Measurements from ENCODE around the gene SKIL.

SKIL gene

DNA sequence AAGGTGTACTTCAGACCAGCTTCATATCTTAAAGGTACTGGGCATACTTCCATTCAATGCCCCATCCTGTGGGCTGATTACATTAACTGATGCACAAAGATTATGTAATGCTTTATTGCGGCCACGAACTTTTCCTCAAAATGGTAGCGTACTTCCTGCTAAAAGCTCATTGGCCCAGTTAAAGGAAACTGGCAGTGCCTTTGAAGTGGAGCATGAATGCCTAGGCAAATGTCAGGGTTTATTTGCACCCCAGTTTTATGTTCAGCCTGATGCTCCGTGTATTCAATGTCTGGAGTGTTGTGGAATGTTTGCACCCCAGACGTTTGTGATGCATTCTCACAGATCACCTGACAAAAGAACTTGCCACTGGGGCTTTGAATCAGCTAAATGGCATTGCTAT, 3.4 kb downstream of the SKIL start:
- H3K27me3 ChIP-seq (ENCODE audit: control insufficient read depth in 5 of 5, insufficient read depth in 4 of 5, low read length in 5 of 5), result no peaks in the 10 kb centered on the region
- H3K9ac ChIP-seq (ENCODE audit: low read length in 5 of 5), result no peak overlapping the region
- H3K4me1 ChIP-seq (ENCODE audit: control insufficient read depth in 5 of 5, insufficient read depth in 5 of 5, low read length in 5 of 5), result peaks cover 0 to 42% (median 35%) of the 10 kb centered on the region in 5 donors
- peak overlapping the region in 1 of 5 donors; percentile 4 for H3K4me3 ChIP-seq (ENCODE audit: low read depth in 1 of 5, low read length in 5 of 5)
- peaks cover 0 to 12% (median 6%) of the 10 kb centered on the region in 5 donors for H3K36me3 ChIP-seq (ENCODE audit: control insufficient read depth in 5 of 5, insufficient read depth in 5 of 5, low read length in 5 of 5)
- no peak overlapping the region for H3K27ac ChIP-seq (ENCODE audit: low read depth, low read length)
- no peaks in the 10 kb centered on the region for H3K9me3 ChIP-seq (ENCODE audit: control insufficient read depth in 5 of 5, low read length in 5 of 5)

DNA sequence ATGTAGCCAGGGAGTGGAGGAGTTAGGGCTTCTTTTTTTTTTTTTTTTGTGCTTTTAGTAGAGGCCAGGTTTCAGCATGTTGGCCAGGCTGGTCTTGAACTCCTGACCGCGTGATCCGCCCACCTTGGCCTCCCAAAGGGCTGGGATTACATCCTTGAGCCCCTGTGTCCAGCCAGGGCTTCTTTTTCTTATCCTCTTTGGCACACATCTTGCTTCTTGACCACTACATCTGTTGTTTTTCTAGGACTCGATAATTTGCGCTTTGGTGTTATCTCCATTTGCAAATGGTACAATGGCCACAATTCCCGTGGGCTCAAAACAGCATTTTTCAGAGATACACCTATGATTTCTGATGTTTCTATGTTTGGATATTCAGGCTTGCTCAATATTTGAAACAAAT, 4.2 kb downstream of the SKIL start:
- H3K27me3 ChIP-seq (ENCODE audit: control insufficient read depth in 5 of 5, insufficient read depth in 4 of 5, low read length in 5 of 5), result no peaks in the 10 kb centered on the region
- H3K4me3 ChIP-seq (ENCODE audit: low read depth in 1 of 5, low read length in 5 of 5), result no peak overlapping the region
- no peak overlapping the region for H3K9ac ChIP-seq (ENCODE audit: low read length in 5 of 5)
- H3K9me3 ChIP-seq (ENCODE audit: control insufficient read depth in 5 of 5, low read length in 5 of 5), result no peaks in the 10 kb centered on the region
- no peak overlapping the region for H3K27ac ChIP-seq (ENCODE audit: low read depth, low read length)
- peaks cover 0 to 12% (median 6%) of the 10 kb centered on the region in 5 donors for H3K36me3 ChIP-seq (ENCODE audit: control insufficient read depth in 5 of 5, insufficient read depth in 5 of 5, low read length in 5 of 5)
- H3K4me1 ChIP-seq (ENCODE audit: control insufficient read depth in 5 of 5, insufficient read depth in 5 of 5, low read length in 5 of 5), result peaks cover 0 to 37% (median 31%) of the 10 kb centered on the region in 5 donors

DNA sequence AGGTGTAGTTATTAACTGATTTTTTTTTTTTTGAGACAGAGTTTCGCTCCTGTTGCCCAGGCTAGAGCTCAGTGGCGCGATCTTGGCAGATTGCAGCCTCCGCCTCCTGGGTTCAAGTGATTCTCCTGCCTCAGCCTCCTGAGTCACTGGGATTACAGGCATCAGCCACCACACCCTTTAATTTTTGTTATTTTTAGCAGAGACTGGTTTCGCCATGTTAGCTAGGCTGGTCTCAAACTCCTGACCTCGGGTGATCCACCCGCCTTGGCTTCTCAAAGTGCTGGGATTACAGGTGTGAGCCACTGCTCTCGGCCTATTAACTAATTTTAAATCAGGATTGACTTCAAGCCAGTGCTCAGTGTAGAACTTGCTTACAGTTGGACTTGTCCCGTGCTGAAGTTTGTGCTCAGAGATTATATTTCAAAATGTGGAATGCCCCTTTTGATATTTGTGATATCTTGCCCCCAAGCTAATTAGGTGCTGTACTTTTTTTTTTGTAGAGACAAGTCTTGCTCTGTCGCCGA, 6.0 kb downstream of the SKIL start:
- no peaks in the 10 kb centered on the region for H3K9me3 ChIP-seq (ENCODE audit: control insufficient read depth in 5 of 5, low read length in 5 of 5)
- no peak overlapping the region for H3K27ac ChIP-seq (ENCODE audit: low read depth, low read length)
- peaks cover 0 to 12% (median 6%) of the 10 kb centered on the region in 5 donors for H3K36me3 ChIP-seq (ENCODE audit: control insufficient read depth in 5 of 5, insufficient read depth in 5 of 5, low read length in 5 of 5)
- H3K27me3 ChIP-seq (ENCODE audit: control insufficient read depth in 5 of 5, insufficient read depth in 4 of 5, low read length in 5 of 5), result no peaks in the 10 kb centered on the region
- no peak overlapping the region for H3K9ac ChIP-seq (ENCODE audit: low read length in 5 of 5)
- no peak overlapping the region for H3K4me3 ChIP-seq (ENCODE audit: low read depth in 1 of 5, low read length in 5 of 5)
- H3K4me1 ChIP-seq (ENCODE audit: control insufficient read depth in 5 of 5, insufficient read depth in 5 of 5, low read length in 5 of 5), result peaks cover 0 to 37% (median 28%) of the 10 kb centered on the region in 5 donors

DNA sequence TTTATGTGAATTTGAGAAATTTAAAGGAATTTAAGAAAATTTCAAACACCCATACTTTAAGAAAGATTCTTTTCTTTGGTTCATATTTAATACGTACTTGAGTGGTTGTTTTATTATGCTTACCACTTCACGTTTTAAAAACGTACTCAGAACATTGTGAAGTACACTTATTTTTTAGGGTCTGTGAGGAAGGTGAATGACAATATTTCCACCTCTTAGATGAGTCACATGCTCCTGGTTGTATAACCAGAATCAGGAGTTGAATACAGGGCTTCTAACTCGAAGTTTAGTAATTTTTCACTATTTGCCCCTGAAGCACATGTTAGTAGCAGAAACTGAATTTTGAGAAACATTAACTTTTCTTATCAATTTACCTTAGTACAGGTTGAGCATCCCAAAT, 7.5 kb downstream of the SKIL start:
- Histone ChIP-seq H3K27ac (ENCODE audit: low read depth, low read length) (no peak overlapping the region), H3K36me3 (ENCODE audit: control insufficient read depth in 5 of 5, insufficient read depth in 5 of 5, low read length in 5 of 5) (peaks cover 0 to 12% (median 6%) of the 10 kb centered on the region in 5 donors), H3K27me3 (ENCODE audit: control insufficient read depth in 5 of 5, insufficient read depth in 4 of 5, low read length in 5 of 5) (no peaks in the 10 kb centered on the region), H3K9me3 (ENCODE audit: control insufficient read depth in 5 of 5, low read length in 5 of 5) (no peaks in the 10 kb centered on the region), H3K9ac (ENCODE audit: low read length in 5 of 5) (no peak overlapping the region), H3K4me3 (ENCODE audit: low read depth in 1 of 5, low read length in 5 of 5) (no peak overlapping the region), H3K4me1 (ENCODE audit: control insufficient read depth in 5 of 5, insufficient read depth in 5 of 5, low read length in 5 of 5) (peaks cover 0 to 34% (median 18%) of the 10 kb centered on the region in 5 donors)

DNA sequence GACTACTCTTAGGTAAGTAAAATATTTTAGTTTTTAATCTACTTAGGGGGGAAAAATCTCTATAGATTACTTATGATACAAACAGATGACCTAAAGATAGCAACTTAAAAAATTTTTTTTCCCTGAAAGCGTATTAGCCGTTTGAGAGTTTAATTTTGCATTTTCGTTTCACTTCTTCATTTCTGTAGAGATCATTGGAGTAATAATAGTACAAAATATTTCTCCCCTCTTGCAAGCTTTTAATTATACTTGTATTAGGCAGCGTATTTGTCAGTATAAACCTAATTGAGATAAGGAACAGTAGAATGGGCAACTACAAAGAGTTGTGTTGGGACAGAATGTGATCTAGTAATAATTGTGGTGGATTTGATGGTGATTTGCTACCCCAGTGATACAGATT, 10.3 kb downstream of the SKIL start:
- H3K4me3 ChIP-seq (ENCODE audit: low read depth in 1 of 5, low read length in 5 of 5), result no peak overlapping the region
- H3K9ac ChIP-seq (ENCODE audit: low read length in 5 of 5), result no peak overlapping the region
- H3K36me3 ChIP-seq (ENCODE audit: control insufficient read depth in 5 of 5, insufficient read depth in 5 of 5, low read length in 5 of 5), result peaks cover 0 to 9% (median 0%) of the 10 kb centered on the region in 5 donors
- H3K27me3 ChIP-seq (ENCODE audit: control insufficient read depth in 5 of 5, insufficient read depth in 4 of 5, low read length in 5 of 5), result no peaks in the 10 kb centered on the region
- peaks cover 0 to 24% (median 4%) of the 10 kb centered on the region in 5 donors for H3K4me1 ChIP-seq (ENCODE audit: control insufficient read depth in 5 of 5, insufficient read depth in 5 of 5, low read length in 5 of 5)
- no peak overlapping the region for H3K27ac ChIP-seq (ENCODE audit: low read depth, low read length)
- no peaks in the 10 kb centered on the region for H3K9me3 ChIP-seq (ENCODE audit: control insufficient read depth in 5 of 5, low read length in 5 of 5)

DNA sequence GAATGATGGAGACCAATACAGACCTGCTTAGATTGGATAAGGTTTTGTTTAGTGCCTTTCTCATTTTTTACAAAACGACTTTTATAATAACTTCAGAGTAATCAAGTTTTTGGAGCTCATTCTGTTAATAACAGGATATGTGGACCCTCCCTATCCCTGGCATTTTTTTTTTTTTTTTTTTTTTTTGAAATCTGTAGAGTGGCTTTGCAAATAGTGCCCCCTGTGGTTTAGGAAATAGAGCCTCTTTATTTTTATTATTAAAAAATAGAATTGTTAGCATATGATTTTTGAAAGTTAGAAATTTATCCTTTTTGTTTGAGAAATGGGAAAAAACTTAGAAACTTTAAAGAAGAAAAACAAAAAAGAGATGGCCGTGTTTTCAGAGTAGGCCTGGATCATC, 11.4 kb downstream of the SKIL start:
- Histone ChIP-seq H3K4me3 (ENCODE audit: low read depth in 1 of 5, low read length in 5 of 5) (no peak overlapping the region), H3K9ac (ENCODE audit: low read length in 5 of 5) (no peak overlapping the region), H3K4me1 (ENCODE audit: control insufficient read depth in 5 of 5, insufficient read depth in 5 of 5, low read length in 5 of 5) (peaks cover 0 to 24% (median 4%) of the 10 kb centered on the region in 5 donors), H3K36me3 (ENCODE audit: control insufficient read depth in 5 of 5, insufficient read depth in 5 of 5, low read length in 5 of 5) (peaks cover 0 to 4% (median 0%) of the 10 kb centered on the region in 5 donors), H3K9me3 (ENCODE audit: control insufficient read depth in 5 of 5, low read length in 5 of 5) (no peaks in the 10 kb centered on the region), H3K27me3 (ENCODE audit: control insufficient read depth in 5 of 5, insufficient read depth in 4 of 5, low read length in 5 of 5) (no peaks in the 10 kb centered on the region), H3K27ac (ENCODE audit: low read depth, low read length) (no peak overlapping the region)

DNA sequence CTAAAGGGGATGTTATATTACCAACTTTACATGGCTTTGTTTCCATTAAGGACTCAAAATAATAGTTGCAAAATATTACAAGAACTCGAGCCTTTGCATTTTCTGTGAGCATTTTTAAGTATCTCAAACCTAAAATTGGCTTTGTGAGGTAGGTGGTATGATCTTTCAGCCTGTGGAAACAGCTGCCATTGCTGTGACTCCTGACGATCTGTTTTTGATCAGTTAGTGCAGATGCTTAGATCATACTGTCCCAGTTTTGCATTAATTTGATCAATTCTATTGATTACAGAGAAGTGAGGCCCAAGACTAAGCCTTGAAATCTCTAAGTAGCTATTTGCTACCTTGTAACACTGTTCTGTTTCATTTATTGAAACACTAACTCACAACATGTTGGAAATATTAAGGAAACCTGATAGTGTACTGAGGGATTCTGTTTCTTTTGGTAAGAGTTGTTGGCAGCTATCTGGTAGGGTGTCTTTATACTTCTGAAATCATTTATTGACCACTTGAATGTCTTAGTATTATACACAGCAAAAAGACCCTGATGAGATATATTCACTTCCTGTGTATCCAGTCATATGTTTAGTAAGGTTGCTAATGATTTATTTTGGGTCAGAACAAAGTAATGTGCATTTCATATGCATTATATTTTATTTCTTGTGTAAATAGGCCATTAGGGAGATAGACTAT, 14.8 kb downstream of the SKIL start:
- Histone ChIP-seq H3K9ac (ENCODE audit: low read length in 5 of 5) (no peak overlapping the region), H3K27me3 (ENCODE audit: control insufficient read depth in 5 of 5, insufficient read depth in 4 of 5, low read length in 5 of 5) (no peaks in the 10 kb centered on the region), H3K4me1 (ENCODE audit: control insufficient read depth in 5 of 5, insufficient read depth in 5 of 5, low read length in 5 of 5) (peaks cover 0 to 16% (median 0%) of the 10 kb centered on the region in 5 donors), H3K4me3 (ENCODE audit: low read depth in 1 of 5, low read length in 5 of 5) (no peak overlapping the region), H3K9me3 (ENCODE audit: control insufficient read depth in 5 of 5, low read length in 5 of 5) (no peaks in the 10 kb centered on the region), H3K27ac (ENCODE audit: low read depth, low read length) (no peak overlapping the region), H3K36me3 (ENCODE audit: control insufficient read depth in 5 of 5, insufficient read depth in 5 of 5, low read length in 5 of 5) (no peaks in the 10 kb centered on the region)

DNA sequence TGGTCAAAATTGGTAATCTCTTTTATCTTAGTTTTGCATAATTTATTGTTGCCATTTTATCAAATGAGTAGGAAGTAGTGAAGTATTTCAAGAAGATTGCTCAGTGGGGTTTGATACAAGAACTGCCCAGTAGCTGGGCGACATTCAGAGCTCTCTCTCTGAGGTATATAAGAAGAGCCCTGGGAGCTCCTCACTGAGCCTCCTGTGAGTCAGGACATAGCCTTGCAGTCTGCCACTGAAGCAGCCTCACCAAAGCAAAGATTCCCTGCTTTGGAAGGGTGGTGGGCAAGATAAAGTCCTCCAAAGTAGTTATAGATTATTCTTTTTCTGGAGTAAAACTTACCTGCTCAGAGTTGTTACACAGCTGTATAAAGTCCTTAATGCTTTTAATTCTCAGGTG, 26.1 kb downstream of the SKIL start:
- H3K9me3 ChIP-seq (ENCODE audit: control insufficient read depth in 5 of 5, low read length in 5 of 5), result no peaks in the 10 kb centered on the region
- H3K4me1 ChIP-seq (ENCODE audit: control insufficient read depth in 5 of 5, insufficient read depth in 5 of 5, low read length in 5 of 5), result peaks cover 0 to 4% (median 0%) of the 10 kb centered on the region in 5 donors
- no peak overlapping the region for H3K4me3 ChIP-seq (ENCODE audit: low read depth in 1 of 5, low read length in 5 of 5)
- H3K27ac ChIP-seq (ENCODE audit: low read depth, low read length), result no peak overlapping the region
- H3K27me3 ChIP-seq (ENCODE audit: control insufficient read depth in 5 of 5, insufficient read depth in 4 of 5, low read length in 5 of 5), result no peaks in the 10 kb centered on the region
- H3K9ac ChIP-seq (ENCODE audit: low read length in 5 of 5), result no peak overlapping the region
- H3K36me3 ChIP-seq (ENCODE audit: control insufficient read depth in 5 of 5, insufficient read depth in 5 of 5, low read length in 5 of 5), result peaks cover 13 to 41% (median 31%) of the 10 kb centered on the region in 5 donors

DNA sequence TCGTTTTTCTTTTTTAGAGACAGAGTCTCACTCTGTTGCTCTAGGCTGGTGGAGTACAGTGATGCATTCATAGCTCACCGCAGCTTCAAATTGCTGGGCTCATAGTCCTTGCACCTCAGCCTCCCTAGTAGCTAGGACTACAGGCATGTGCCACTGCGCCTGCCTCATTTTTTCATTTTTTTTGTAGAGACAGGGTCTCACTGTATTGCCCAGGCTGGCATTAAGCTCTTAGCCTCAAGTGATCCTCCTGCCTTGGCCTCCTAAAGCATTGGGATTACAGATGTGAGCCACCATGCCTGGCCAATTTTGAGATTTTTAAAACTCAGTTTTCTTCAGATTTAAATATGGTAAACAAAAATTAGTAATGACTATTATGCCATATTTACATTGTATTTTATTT, 29.0 kb downstream of the SKIL start:
- peaks cover 17 to 46% (median 34%) of the 10 kb centered on the region in 5 donors for H3K36me3 ChIP-seq (ENCODE audit: control insufficient read depth in 5 of 5, insufficient read depth in 5 of 5, low read length in 5 of 5)
- H3K4me3 ChIP-seq (ENCODE audit: low read depth in 1 of 5, low read length in 5 of 5), result no peak overlapping the region
- no peaks in the 10 kb centered on the region for H3K9me3 ChIP-seq (ENCODE audit: control insufficient read depth in 5 of 5, low read length in 5 of 5)
- no peak overlapping the region for H3K27ac ChIP-seq (ENCODE audit: low read depth, low read length)
- H3K27me3 ChIP-seq (ENCODE audit: control insufficient read depth in 5 of 5, insufficient read depth in 4 of 5, low read length in 5 of 5), result no peaks in the 10 kb centered on the region
- H3K9ac ChIP-seq (ENCODE audit: low read length in 5 of 5), result no peak overlapping the region
- no peaks in the 10 kb centered on the region for H3K4me1 ChIP-seq (ENCODE audit: control insufficient read depth in 5 of 5, insufficient read depth in 5 of 5, low read length in 5 of 5)

DNA sequence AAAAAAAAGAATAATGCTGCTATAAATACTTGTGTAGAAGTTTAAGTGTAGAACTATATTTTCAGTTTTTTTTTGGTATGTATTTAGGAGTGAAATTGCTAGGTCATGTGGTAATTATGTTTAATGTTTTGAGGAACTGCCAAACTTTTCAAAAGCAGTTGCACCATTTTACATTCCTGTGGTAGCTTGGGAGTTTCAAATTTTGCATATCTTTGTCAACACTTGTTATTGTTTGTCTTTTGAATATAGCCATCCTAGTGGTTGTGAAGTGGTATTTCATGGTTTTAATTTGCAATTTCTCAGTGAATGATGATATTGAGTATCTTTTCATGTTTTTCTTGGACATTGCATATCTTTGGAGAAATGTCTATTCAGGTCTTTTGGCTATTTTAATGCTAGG, 30.4 kb downstream of the SKIL start:
- H3K4me1 ChIP-seq (ENCODE audit: control insufficient read depth in 5 of 5, insufficient read depth in 5 of 5, low read length in 5 of 5), result no peaks in the 10 kb centered on the region
- peaks cover 17 to 55% (median 42%) of the 10 kb centered on the region in 5 donors for H3K36me3 ChIP-seq (ENCODE audit: control insufficient read depth in 5 of 5, insufficient read depth in 5 of 5, low read length in 5 of 5)
- no peaks in the 10 kb centered on the region for H3K27me3 ChIP-seq (ENCODE audit: control insufficient read depth in 5 of 5, insufficient read depth in 4 of 5, low read length in 5 of 5)
- no peak overlapping the region for H3K27ac ChIP-seq (ENCODE audit: low read depth, low read length)
- no peak overlapping the region for H3K4me3 ChIP-seq (ENCODE audit: low read depth in 1 of 5, low read length in 5 of 5)
- no peak overlapping the region for H3K9ac ChIP-seq (ENCODE audit: low read length in 5 of 5)
- no peaks in the 10 kb centered on the region for H3K9me3 ChIP-seq (ENCODE audit: control insufficient read depth in 5 of 5, low read length in 5 of 5)
